Keratinocyte (primary cell): ENCODE results near the gene MAL. TPM values are rescaled to one million over a fixed set of nuclear protein-coding genes. Genes with fewer than 3 reads are reported as not detected.

Source experiments
- DNase-seq: peaks from one replicate; pipeline ENCODE4 v3.0.0-alpha.2; 2011; ENCODE audit warnings: low read depth, missing footprints, low spot score
- FAIRE-seq: peaks from 2 replicates; lab custom pipeline; 2011; peaks lifted over from hg19 to GRCh38; lab: Jason Lieb, UNC
- H2AFZ ChIP-seq: 2 replicates; pipeline ENCODE4 v1.6.0; 2012; ENCODE audit warnings: low read length, control low read depth, inconsistent platforms; ENCODE audit not compliant: control insufficient read depth
- H3K27ac ChIP-seq: 2 replicates; pipeline ENCODE4 v1.5.1; 2011; ENCODE audit warnings: low read length; ENCODE audit not compliant: control insufficient read depth, insufficient read depth
- H3K27me3 ChIP-seq: 3 replicates; pipeline ENCODE4 v1.6.0; 2011; ENCODE audit warnings: low read length; ENCODE audit not compliant: control insufficient read depth, insufficient read depth; ENCODE audit errors: extremely low read depth
- H3K36me3 ChIP-seq, 2 experiments: 2 replicates in 1 of 2; 3 replicates in 1 of 2; pipeline ENCODE4 v1.5.1; 2011; ENCODE audit warnings: low read length in 2 of 2, mild to moderate bottlenecking in 1 of 2; ENCODE audit not compliant: control insufficient read depth in 2 of 2, insufficient read depth in 2 of 2; ENCODE audit errors: extremely low read depth in 1 of 2
- H3K4me1 ChIP-seq: 3 replicates; pipeline ENCODE4 v1.5.1; 2011; ENCODE audit warnings: low read length; ENCODE audit not compliant: control insufficient read depth, insufficient read depth; ENCODE audit errors: extremely low read depth
- H3K4me2 ChIP-seq: 3 replicates; pipeline ENCODE4 v1.6.0; 2011; ENCODE audit warnings: low read depth, low read length; ENCODE audit not compliant: control insufficient read depth, insufficient read depth; ENCODE audit errors: extremely low read depth
- H3K4me3 ChIP-seq, 3 experiments: fragments of 200-600 bp in 1 of 3; sonication (generic) in 1 of 3; 2 replicates in 2 of 3; 3 replicates in 1 of 3; pipeline ENCODE4 v1.5.1; 2011 to 2016; ENCODE audit warnings: low read length in 3 of 3, mild to moderate bottlenecking in 3 of 3, control low read depth in 2 of 3, inconsistent platforms in 1 of 3, low read depth in 1 of 3, mixed read lengths in 1 of 3, mixed run types in 1 of 3, moderate library complexity in 1 of 3; ENCODE audit not compliant: control insufficient read depth in 2 of 3, insufficient read depth in 2 of 3; ENCODE audit errors: extremely low read depth in 1 of 3
- H3K79me2 ChIP-seq: 2 replicates; pipeline ENCODE4 v1.6.0; 2012; ENCODE audit warnings: low read length; ENCODE audit not compliant: control insufficient read depth, insufficient read depth
- H3K9ac ChIP-seq: 3 replicates; pipeline ENCODE4 v1.6.0; 2011; ENCODE audit warnings: low read length; ENCODE audit not compliant: control insufficient read depth, insufficient read depth; ENCODE audit errors: extremely low read depth
- H3K9me1 ChIP-seq: 3 replicates; pipeline ENCODE4 v1.6.0; 2011; ENCODE audit warnings: low read length; ENCODE audit not compliant: control insufficient read depth, insufficient read depth; ENCODE audit errors: extremely low read depth
- H3K9me3 ChIP-seq: 2 replicates; pipeline ENCODE4 v1.5.1; 2012; ENCODE audit warnings: low read depth, low read length; ENCODE audit not compliant: control insufficient read depth
- H4K20me1 ChIP-seq: 3 replicates; pipeline ENCODE4 v1.6.0; 2011; ENCODE audit warnings: low read length; ENCODE audit not compliant: control insufficient read depth, insufficient read depth; ENCODE audit errors: extremely low read depth
- EZH2 ChIP-seq: IDR thresholded peaks from one replicate; pipeline ENCODE4 v1.6.1; 2012; ENCODE audit warnings: inconsistent platforms, mild to moderate bottlenecking, low read length, moderate library complexity
- dilution Hi-C: fragments of 300-500 bp; cut with MboI; formaldehyde crosslinking; loops from one replicate; pipeline ENCODE4 v1.7.0; 2020; ENCODE audit warnings: low sequenced_read_pairs; ENCODE audit not compliant: extremely low pct_ligation_motif_present
- polyA plus RNA-seq, 5 experiments: library from polyadenylated mRNA; depleted of rRNA in 3 of 5; stranded (reverse) in 3 of 5; stranded (forward) in 1 of 5; unstranded in 1 of 5; fragments of >200 nt; gene quantifications; 1 replicate in 1 of 5; 2 replicates in 3 of 5; 3 replicates in 1 of 5; pipeline versions ENCODE4 v1.2.1 to v1.2.3, GENCODE V29; 2011 to 2012; ENCODE audit warnings: missing spikeins in 2 of 5, low read depth in 1 of 5, low replicate concordance in 1 of 5
- TF ChIP-seq, protein P1 (sequence below), 3 experiments: IDR thresholded peaks in 1 of 3; conservative IDR thresholded peaks in 1 of 3; optimal IDR thresholded peaks in 1 of 3; 2 replicates in 2 of 3; 3 replicates in 1 of 3; pipeline versions ENCODE3 to v1.5.1; 2011; ENCODE audit warnings: low read length in 3 of 3, mild to moderate bottlenecking in 3 of 3, moderate library complexity in 2 of 3, control low read depth in 1 of 3, inconsistent platforms in 1 of 3; ENCODE audit not compliant: insufficient read depth in 2 of 3; ENCODE audit errors: extremely low read depth in 1 of 3

MAL gene
- polyA plus RNA-seq, 1 donor (not counting 4 experiments of a cell fraction or from before 2014, with no cell fraction given), result not detected

DNA sequence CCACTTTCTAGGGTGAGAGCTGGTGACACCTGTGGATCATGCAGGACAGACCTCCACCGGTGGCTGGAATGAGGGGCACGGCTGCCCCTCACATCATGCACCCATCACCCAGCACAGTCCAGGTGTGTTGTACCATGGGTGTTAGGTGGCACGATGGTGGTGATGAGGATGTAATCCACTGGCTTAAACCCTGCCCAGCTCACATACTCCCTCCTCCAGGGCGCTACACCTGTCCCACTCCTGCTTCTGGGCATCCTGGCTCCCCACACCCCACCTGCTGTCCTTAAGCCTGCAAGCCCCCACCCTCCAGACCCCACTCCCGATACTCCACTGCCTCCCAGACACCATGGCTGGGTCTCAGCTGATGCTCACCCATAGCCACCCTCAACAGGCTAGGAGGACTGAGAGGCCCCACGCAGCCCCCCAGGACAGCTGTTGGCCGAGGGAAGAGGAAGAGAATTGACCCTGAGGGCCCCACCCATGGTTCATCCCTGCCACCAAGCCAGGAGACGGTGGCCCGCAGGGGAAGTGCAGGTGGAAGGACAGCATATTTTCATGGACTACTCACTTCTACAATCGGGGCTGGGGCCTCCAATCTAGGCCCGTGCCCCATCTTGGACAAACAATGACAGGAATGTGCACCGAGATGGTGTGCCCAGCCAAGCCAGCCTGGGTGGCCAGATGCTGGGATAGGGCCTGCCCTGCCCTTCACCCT, 34.3 kb downstream of the MAL start:
- no peaks in the 10 kb centered on the region for H3K36me3 ChIP-seq
- no peaks in the 10 kb centered on the region for H3K79me2 ChIP-seq
- no peaks in the 10 kb centered on the region for H3K9me1 ChIP-seq
- H4K20me1 ChIP-seq, result no peaks in the 10 kb centered on the region
- H3K4me2 ChIP-seq, result no peak overlapping the region
- no peak overlapping the region for H3K4me3 ChIP-seq
- no peak overlapping the region for H3K9ac ChIP-seq
- H3K27ac ChIP-seq, result no peak overlapping the region
- H2AFZ ChIP-seq, result no peak overlapping the region
- TF ChIP-seq EZH2, result no peak
- TF ChIP-seq, protein P1, sequence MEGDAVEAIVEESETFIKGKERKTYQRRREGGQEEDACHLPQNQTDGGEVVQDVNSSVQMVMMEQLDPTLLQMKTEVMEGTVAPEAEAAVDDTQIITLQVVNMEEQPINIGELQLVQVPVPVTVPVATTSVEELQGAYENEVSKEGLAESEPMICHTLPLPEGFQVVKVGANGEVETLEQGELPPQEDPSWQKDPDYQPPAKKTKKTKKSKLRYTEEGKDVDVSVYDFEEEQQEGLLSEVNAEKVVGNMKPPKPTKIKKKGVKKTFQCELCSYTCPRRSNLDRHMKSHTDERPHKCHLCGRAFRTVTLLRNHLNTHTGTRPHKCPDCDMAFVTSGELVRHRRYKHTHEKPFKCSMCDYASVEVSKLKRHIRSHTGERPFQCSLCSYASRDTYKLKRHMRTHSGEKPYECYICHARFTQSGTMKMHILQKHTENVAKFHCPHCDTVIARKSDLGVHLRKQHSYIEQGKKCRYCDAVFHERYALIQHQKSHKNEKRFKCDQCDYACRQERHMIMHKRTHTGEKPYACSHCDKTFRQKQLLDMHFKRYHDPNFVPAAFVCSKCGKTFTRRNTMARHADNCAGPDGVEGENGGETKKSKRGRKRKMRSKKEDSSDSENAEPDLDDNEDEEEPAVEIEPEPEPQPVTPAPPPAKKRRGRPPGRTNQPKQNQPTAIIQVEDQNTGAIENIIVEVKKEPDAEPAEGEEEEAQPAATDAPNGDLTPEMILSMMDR (optimal IDR thresholded peaks at IDR 0.05 in 1 of 3, IDR thresholded peaks at IDR 0.05 in 1 of 3, conservative IDR thresholded peaks at IDR 0.05 in 1 of 3; ENCODE audit: extremely low read depth in 1 of 3, insufficient read depth in 2 of 3, low read length in 3 of 3), result no peak
- no peaks in the 10 kb centered on the region for H3K9me3 ChIP-seq
- FAIRE-seq, result no peak
- no peaks in the 10 kb centered on the region for H3K27me3 ChIP-seq
- DNase-seq, result no peak
- H3K4me1 ChIP-seq, result peaks cover 3% of the 10 kb centered on the region
- dilution Hi-C loops, result no loop called here

DNA sequence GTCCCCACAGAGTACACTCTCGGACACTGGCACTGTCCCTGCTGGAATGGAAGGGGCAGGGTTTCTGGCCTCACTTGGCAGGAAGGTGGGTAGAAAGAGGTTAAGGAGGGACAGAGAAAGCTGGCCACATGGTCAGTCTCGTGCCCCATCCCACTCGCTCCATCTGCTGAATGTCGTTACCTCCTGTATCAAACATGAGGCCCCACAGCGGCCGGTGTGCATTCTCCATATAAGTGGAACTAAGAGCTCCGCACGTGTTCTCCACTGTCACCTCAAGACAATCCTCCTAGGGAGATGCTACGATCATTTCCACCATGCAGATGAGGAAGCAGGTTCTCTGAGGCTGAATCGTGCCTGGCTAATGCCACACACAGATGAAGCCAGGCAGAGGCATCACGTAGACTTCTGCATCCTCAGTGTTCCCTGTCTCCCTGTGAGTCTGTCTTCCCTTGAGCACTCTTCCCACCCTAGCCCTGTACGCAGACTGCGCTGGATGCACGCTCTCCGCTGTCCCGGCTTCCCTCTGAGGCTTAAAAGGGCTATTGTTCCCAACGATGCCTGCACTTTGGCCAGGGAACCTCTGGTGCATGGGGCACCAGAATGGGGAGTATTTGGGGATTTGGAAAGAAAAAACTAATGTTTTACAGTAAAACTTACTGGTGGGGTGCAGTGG, 35.1 kb downstream of the MAL start:
- peaks cover 3% of the 10 kb centered on the region for H3K4me1 ChIP-seq
- H3K27ac ChIP-seq, result no peak overlapping the region
- H3K36me3 ChIP-seq, result no peaks in the 10 kb centered on the region
- no peak for DNase-seq
- no peaks in the 10 kb centered on the region for H3K9me1 ChIP-seq
- no peaks in the 10 kb centered on the region for H3K79me2 ChIP-seq
- H3K9me3 ChIP-seq, result no peaks in the 10 kb centered on the region
- no peak for TF ChIP-seq EZH2
- TF ChIP-seq, protein P1 (optimal IDR thresholded peaks at IDR 0.05 in 1 of 3, IDR thresholded peaks at IDR 0.05 in 1 of 3, conservative IDR thresholded peaks at IDR 0.05 in 1 of 3; ENCODE audit: extremely low read depth in 1 of 3, insufficient read depth in 2 of 3, low read length in 3 of 3), result no peak
- H3K27me3 ChIP-seq, result no peaks in the 10 kb centered on the region
- no peak overlapping the region for H3K4me3 ChIP-seq
- H4K20me1 ChIP-seq, result no peaks in the 10 kb centered on the region
- no peak overlapping the region for H3K9ac ChIP-seq
- dilution Hi-C loops, result no loop called here
- FAIRE-seq, result no peak
- H3K4me2 ChIP-seq, result no peak overlapping the region
- H2AFZ ChIP-seq, result no peak overlapping the region
